Measurements from ENCODE around the gene PHC1. TPM values are rescaled to one million over a fixed set of nuclear protein-coding genes. Genes with fewer than 3 reads are reported as not detected.

Gene PHC1
- polyA plus RNA-seq, 1 of the 3 experiments (the other 2 are of a cell fraction), result 27.0 TPM

DNA sequence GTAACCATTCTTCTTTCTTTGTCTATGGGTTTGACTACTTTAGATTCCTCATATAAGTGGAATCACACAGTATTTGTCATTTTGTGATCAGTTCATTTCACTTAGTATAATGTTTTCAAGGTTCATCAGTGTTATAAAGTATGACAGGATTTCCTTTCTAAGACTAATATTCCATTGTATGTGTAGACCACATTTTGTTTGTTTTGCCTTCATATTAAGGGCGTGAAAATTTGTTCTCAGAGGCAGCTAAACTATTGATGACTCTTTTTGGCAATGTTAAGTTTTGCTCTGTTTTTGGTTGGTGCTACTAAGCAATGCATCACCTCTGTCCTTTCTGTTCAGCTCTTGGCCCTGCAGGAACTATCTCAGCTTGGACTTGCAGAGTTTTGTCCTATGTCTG, 73.4 kb downstream of the PHC1 start:
- Histone ChIP-seq H3K4me3 (ENCODE audit: low read depth in 2 of 2, low read length in 1 of 2) (no peak overlapping the region), H3K27me3 (ENCODE audit: insufficient read depth) (no peaks in the 10 kb centered on the region), H3K9me3 (no peaks in the 10 kb centered on the region), H3F3A (replicated peaks; ENCODE audit: insufficient read depth) (no peaks in the 10 kb centered on the region), H3K79me2 (ENCODE audit: insufficient read depth) (no peaks in the 10 kb centered on the region), H3K4me1 (ENCODE audit: control insufficient read depth in 1 of 2, insufficient read depth in 2 of 2, low read depth in 1 of 2, low read length in 1 of 2) (no peaks in the 10 kb centered on the region), H2AFZ (ENCODE audit: low read depth) (no peak overlapping the region), H3K27ac (ENCODE audit: low read depth in 2 of 2, low read length in 1 of 2) (no peak overlapping the region), H3K36me3 (replicated peaks in 1 of 2; ENCODE audit: control insufficient read depth in 1 of 2, insufficient read depth in 2 of 2, low read length in 1 of 2) (no peaks in the 10 kb centered on the region), H3K9ac (no peak overlapping the region), H3K9me2 (no peaks in the 10 kb centered on the region), H3K4me2 (no peak overlapping the region), H4K20me1 (ENCODE audit: insufficient read depth) (no peaks in the 10 kb centered on the region)
- ChIA-PET CTCF (no interaction called here), POLR2A (no interaction called here)
- TF ChIP-seq FOSL2 (IDR thresholded peaks at IDR 0.05; ENCODE audit: borderline replicate concordance, low read depth), result no peak
- no peak for TF ChIP-seq FOXJ3 (CRISPR knock-in tag; IDR thresholded peaks at IDR 0.05)
- no peak for TF ChIP-seq MAX (IDR thresholded peaks at IDR 0.05; ENCODE audit: low read depth)
- TF ChIP-seq REST (IDR thresholded peaks at IDR 0.05; ENCODE audit: low read depth, low read length), result no peak
- TF ChIP-seq ELF1 (IDR thresholded peaks at IDR 0.05), result no peak
- TF ChIP-seq NRF1 (IDR thresholded peaks at IDR 0.05; ENCODE audit: low read depth, low read length), result no peak
- TF ChIP-seq YY1 (IDR thresholded peaks at IDR 0.05; ENCODE audit: low read depth), result no peak
- TF ChIP-seq FOXM1 (IDR thresholded peaks at IDR 0.05; ENCODE audit: low read depth), result no peak
- TF ChIP-seq EZH2phosphoT487 (IDR thresholded peaks at IDR 0.05; ENCODE audit: borderline replicate concordance, low read depth), result no peak
- no peak for TF ChIP-seq CTCF (IDR thresholded peaks at IDR 0.05)
- no peak for TF ChIP-seq POLR2AphosphoS5 (IDR thresholded peaks at IDR 0.05; ENCODE audit: low read depth, low read length)
- WGBS (ENCODE audit: low lambda C conversion rate), result 57% methylated on average over 1 of the region's 1 CpG
- no peak for DNase-seq

- Histone ChIP-seq H3F3A (replicated peaks; ENCODE audit: insufficient read depth) (no peaks in the 10 kb centered on the region), H3K9ac (no peak within 1 kb of the TSS), H3K4me1 (ENCODE audit: control insufficient read depth in 1 of 2, insufficient read depth in 2 of 2, low read depth in 1 of 2, low read length in 1 of 2) (no peaks in the 10 kb centered on the region), H3K9me2 (no peaks in the 10 kb centered on the region), H3K4me2 (no peak within 1 kb of the TSS), H3K27ac (ENCODE audit: low read depth in 2 of 2, low read length in 1 of 2) (no peak within 1 kb of the TSS), H3K36me3 (replicated peaks in 1 of 2; ENCODE audit: control insufficient read depth in 1 of 2, insufficient read depth in 2 of 2, low read length in 1 of 2) (no peaks in the 10 kb centered on the region), H4K20me1 (ENCODE audit: insufficient read depth) (no peaks in the 10 kb centered on the region), H3K9me3 (no peaks in the 10 kb centered on the region), H3K4me3 (ENCODE audit: low read depth in 2 of 2, low read length in 1 of 2) (no peak within 1 kb of the TSS), H2AFZ (ENCODE audit: low read depth) (no peak within 1 kb of the TSS), H3K27me3 (ENCODE audit: insufficient read depth) (no peaks in the 10 kb centered on the region), H3K79me2 (ENCODE audit: insufficient read depth) (no peaks in the 10 kb centered on the region)
- ChIA-PET CTCF (interaction anchor here (0.6 to 1.4 kb wide), 2 partner anchors 29 to 49 kb away, joined by 3 read pairs; no protein-coding TSS in a partner anchor), POLR2A (no interaction called here)
- no peak for TF ChIP-seq SMC3 (IDR thresholded peaks at IDR 0.05; ENCODE audit: low read depth, low read length)
- no peak for TF ChIP-seq EP300 (IDR thresholded peaks at IDR 0.05; ENCODE audit: borderline replicate concordance in 1 of 2, low read depth in 1 of 2, low read length in 1 of 2)
- DNase-seq, result no peak
- WGBS (ENCODE audit: low lambda C conversion rate), result 86% methylated on average over 2 of the region's 2 CpGs
These were observed 75.1 kb downstream of the PHC1 start, which contains the start of gene KLRG1 for GRCh38 chr12:8989413-8989812. KLRG1 (plus strand) TSS chr12:8989546; CDS start chr12:8989636, 90 bp downstream.

Other genes with a start within 250 kb of the PHC1 start
- 24.5 and 33.3 TPM in 2 replicates for gene RIMKLB, start 216.5 kb upstream of the PHC1 start, polyA plus RNA-seq (2012; rRNA removed)
- gene A2ML1, start 91.9 kb upstream of the PHC1 start, polyA plus RNA-seq (2012; rRNA removed), result not detected in 2 replicates
- gene M6PR, start 35.1 kb downstream of the PHC1 start, polyA plus RNA-seq (2012; rRNA removed), result 132 and 196 TPM in 2 replicates
- gene KLRG1, start 75.0 kb downstream of the PHC1 start, polyA plus RNA-seq (2012; rRNA removed), result 5.1 and 8.1 TPM in 2 replicates
- gene A2M, start 201.4 kb downstream of the PHC1 start, polyA plus RNA-seq (2012; rRNA removed), result 0.02 TPM in 1 of 2 replicates, not detected in the other